NAMALWA (cell line): ENCODE measurements around the gene SETD2.

Source experiments
- DNase-seq: peaks from one replicate; pipeline ENCODE4 v3.0.0-alpha.2; 2015; ENCODE audit warnings: low spot score

SETD2 gene

DNA sequence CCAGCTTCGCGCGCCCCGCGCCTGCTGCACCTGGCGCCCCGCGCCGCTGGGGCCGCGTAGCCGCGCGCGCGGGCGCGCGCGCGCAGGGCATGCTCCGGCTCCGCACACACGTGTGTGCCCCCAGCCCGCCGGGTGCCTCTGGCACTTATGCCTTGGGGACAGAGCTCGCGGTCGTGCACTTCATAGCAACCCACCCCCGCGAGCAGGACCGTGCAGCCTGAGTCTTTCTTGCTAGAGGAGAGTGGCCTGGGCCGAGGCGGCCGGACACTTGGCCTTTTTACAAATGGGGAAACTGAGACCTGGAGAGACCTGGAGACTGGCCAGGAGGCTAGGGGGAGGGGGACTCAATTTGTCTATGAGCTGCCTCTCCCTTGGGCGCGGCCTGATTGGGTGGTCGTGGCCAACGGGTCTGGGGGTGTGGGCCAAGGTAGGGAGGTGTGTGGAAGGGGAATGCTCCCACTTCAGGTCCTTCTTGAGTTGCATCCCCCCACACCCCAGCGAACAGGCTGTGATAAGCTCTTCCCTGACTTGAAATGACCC is 183.9 kb downstream of the SETD2 start:
- peak; percentile 52 for DNase-seq

DNA sequence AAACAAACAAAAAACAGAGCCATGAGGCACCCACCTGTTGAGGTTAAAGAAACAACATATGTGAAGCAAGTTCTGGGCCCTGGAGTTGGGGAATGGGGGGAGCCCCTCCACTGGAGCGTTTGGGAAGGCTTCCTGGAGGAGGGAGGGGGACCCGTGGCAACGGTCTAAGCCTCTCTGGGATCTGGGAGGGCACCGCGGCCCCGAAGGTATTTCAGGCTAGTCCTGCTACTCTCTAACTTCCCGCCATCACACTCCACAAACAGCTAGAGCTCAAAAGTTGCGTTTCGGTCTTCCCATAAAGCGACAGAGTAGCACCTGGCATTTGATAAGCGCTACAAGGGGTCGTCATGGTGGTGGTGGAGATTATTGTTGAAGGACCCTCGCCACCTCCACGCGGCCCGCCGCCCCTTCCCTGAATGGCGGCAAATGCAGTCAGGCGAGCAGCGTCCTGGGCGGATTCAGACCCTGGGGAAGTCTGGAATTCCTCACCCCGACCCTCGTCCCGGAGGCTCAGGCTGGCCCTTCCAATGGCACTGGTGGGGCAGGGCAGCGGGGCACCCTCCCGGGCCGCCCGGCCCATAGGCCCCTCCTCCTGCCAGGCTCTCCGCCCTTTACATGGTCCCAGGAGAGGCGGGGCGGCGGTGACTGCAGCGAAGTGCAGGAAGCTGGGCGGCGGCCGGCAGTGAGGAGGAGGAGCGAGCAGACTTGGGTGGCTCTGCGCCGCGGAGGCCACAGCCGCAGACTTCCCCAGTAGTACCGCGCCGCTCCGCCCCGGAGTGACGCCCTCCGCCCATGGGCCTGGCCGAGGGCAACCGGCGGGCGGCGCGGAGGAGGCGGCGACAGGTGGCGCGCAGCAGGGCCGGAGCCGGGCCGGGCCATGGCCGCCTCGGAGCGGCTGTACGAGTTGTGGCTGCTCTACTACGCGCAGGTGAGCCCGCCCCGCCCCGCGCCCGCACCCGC is 184.6 kb downstream of the SETD2 start, which contains the start of gene NBEAL2:
TSS of gene NBEAL2 (plus strand) at position 682 of the 960 bp plus-strand sequence. CDS start at position 878, 196 bp downstream.
- peak; percentile 88 for DNase-seq

- no peak for DNase-seq
These were observed 185.5 kb downstream of the SETD2 start for GRCh38 chr3:46978381-46978780.

- no peak for DNase-seq
These were observed 186.1 kb downstream of the SETD2 start for GRCh38 chr3:46977811-46978195.

DNA sequence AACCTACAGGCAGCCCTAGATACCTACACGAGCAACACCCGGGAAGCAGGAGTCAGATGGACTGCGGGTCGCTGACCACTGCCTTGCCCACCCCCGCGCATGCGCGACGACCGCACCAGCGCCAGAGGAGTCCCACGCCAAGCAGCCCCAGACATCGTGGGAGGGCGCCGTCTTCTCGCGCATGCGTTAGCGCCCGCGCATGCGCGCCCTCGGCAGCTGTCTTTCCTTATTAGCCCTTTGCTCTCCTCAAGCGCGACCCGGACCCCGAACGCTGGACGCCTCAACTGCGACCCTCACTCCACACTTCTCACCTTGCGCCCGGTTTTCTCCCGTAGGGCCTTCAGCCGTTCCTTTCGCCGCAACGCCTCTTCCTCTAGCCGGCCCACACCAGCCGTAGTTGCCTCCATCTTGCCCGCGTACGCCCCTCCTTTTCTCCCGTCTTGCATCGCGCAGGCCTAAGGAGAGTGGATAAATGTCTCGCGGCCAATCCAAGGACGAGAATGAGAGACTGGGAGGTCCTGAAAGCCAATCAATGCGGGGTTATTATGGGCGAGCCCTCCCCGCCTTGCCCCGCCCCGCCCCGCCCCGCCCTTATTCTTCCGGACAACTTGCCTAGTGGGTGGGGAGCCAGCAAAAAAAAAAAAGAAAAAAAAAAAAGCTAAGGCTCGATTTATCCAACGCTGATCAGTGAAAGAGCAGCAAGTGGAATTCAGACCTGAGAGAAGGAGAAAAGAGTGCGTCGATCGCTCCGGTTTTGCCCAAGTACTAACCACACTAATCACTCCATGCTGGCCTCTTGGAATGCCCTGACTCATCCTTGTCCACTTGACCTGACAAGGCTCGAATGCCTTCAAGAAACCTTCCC is 187.4 kb downstream of the SETD2 start, which contains the start of gene CCDC12:
TSS of gene CCDC12 (minus strand) at position 420 of the 865 bp plus-strand sequence. CDS start at position 407, 13 bp downstream.
- DNase-seq = peak; percentile 96

DNA sequence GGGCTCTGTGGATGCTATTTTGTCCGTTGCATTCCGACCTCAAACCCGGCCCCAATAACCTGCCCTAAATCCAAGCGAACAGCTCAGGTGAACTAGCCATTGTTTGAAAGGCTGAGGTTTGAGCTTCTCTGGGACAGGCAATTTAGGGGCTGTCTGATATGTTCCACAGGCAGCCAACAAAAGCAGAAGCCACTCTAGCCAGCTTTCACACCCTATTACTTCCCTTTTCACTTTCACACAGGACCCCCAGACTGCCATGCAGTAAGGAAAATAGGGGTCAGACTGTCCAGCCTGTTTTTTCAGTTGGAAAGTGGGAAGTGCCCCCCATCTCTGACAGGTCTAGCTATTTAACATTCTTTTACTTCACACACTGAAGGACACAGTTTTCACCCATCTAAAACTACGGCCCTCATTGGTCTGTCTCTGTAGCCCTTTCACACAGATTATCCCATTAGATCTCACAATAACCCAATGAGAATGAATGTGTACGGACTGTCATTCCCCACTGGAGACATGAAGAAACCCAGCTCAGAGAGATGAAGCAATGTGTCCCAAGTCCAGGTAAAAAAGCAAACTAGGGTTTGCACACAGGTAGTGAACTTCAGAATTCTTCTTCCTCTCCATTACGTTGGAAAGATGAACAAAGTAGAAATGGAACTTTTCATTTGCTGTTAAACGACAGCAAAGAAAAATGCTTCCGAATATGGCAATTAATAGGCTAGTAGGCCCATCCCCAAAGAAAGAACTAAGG is 189.3 kb downstream of the SETD2 start:
- peak; percentile 60 for DNase-seq

GRCh38 chr3:46972396-46972795 is 191.5 kb downstream of the SETD2 start:
- DNase-seq = no peak

DNA sequence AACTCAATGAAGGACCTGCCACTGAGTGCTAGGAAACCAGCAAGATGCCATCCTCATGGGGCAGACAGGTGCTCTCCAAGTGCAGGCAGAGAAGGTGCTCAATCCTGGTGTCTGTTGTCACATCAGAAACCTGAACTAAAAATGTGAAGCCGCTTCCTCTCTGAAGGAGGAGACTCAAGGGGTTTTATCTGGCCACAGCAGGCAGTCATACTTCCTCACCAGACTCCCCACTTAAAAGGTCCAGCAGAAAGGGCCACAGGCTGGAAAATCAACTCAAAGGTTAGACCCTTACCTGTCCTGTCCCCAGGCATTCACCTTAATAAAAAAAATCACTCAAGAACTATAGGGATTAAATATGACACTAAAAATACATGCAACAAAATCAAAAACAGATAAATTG is 192.2 kb downstream of the SETD2 start:
- no peak for DNase-seq

DNA sequence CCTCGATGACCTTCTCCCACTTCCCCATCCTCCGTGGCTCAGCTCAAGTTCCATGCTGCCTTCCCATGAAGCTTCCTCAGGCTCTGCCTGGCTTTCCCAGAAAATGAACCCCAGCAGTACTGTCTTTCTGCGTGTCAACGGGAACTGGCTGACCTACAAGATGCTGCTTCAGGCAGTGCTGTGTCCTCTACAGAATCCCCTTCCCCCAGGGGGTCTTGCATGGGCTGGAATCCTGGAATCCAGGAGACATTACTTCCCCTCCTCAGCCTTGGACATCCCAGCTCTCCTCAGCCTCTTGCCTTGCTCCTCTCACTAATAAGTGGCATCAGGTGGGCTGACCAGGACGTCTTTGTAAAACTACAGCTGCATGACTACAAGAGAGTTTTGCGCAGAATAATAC is 192.8 kb downstream of the SETD2 start:
- no peak for DNase-seq

DNA sequence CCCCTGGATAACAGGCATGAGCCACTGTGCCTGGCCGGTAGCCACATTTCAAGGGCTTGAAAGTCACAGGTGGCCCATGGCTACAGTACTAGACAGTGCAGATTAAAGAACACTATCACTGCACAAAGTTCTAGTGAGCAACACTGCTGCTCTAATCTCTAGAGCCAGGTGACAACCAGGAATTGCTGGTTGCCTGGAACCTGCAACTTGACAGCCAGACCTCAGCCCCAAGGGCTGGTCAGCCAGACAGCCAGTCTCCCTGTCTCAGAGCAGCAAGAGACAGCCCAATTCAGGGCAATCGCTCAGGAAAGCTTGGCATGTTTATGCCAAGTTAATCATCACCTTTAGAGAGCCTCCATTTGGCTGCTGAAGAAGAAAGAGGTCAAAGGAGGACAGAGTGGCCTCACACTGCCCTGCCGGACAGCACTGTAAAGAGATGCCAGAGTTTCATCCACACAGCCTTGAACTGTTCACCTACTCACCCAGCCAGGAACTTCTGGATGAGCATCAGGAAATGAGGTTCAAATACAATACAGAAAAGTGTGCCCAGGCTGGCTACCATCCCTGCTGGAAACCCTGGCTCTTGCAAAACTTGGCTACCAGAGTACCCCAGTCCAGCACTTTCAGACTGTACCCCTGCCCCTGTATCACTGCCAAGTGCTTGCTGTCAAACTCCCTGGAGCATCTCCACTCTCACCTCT is 193.4 kb downstream of the SETD2 start:
- no peak for DNase-seq

DNA sequence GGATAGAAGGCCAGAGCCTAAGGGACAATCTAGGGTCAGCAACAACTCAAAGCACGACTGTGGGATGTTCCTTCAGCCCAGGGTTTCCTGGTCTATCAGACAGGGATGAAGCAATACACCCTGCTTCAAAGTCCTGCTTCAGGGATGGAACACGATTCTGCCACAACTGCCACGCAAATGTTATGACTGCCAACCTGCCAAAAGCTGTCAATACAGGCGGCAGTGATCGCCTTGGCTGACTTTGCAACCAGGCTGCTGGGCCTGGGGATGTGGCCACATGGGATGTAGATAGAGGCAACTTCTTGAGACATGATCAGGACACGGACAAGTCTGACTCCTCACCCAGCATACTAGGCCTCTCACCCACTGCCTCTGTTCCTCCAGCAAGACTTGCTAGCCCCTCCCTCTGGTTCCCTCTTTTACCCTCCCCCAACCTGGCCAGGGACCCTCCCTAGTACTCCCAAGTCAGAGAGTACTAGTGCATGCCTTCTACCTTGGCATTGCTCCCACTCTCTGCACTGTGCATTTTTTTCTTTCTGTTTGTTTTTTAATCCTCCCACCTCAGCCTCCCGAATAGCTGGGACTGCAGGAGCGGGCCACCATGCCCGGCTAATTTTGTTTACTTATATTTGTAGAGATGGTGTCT is 195.0 kb downstream of the SETD2 start:
- DNase-seq = no peak

DNA sequence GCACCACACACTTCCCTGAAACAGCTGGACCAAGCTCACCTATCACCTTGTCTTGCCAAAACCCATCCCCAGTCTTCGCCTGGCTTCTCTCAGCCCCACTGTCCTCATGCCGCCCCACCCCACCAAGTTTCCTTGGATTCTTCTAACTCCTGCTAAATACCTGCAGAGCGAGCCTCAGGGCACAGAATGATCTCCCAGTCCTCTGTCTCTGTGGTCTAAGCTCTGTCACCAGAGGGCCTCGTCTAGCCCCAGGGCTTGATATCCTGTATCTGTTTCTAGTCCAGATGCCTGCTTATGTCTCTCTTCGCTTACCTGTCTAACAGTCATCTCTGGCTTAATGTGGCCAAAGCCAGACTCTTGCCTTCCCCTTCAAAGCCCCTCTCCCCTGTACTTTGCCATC is 197.1 kb downstream of the SETD2 start:
- no peak for DNase-seq
